H1 (cell line): ENCODE measurements around the gene AFF2. TPM values are rescaled to one million over a fixed set of nuclear protein-coding genes. Genes with fewer than 3 reads are reported as not detected.

Experiments used
- BACH1 ChIP-seq: IDR thresholded peaks from 2 replicates; pipeline ENCODE4 v1.6.1; 2012; ENCODE audit warnings: low read length, improper control_type of control experiment
- CREB1 ChIP-seq: IDR thresholded peaks from 2 replicates; pipeline ENCODE4 v1.6.1; 2012; ENCODE audit warnings: inconsistent platforms
- NRF1 ChIP-seq: IDR thresholded peaks from 2 replicates; pipeline ENCODE4 v1.6.1; 2011; ENCODE audit warnings: mild to moderate bottlenecking, low read depth, low read length, improper control_type of control experiment
- POU5F1 ChIP-seq: IDR thresholded peaks from 2 replicates; pipeline ENCODE4 v1.6.1; 2011; ENCODE audit warnings: low read depth, mild to moderate bottlenecking, low read length, moderate library complexity
- RFX5 ChIP-seq: IDR thresholded peaks from 2 replicates; pipeline ENCODE4 v1.6.1; 2011; ENCODE audit warnings: low read depth, low read length, improper control_type of control experiment, borderline replicate concordance
- polyA plus RNA-seq, 7 experiments: library from polyadenylated mRNA; depleted of rRNA in 3 of 7; stranded (reverse) in 5 of 7; unstranded in 2 of 7; fragments of >200 nt in 5 of 7; fragments of 200-250 nt in 2 of 7; gene quantifications; 1 replicate in 5 of 7; 2 replicates in 1 of 7; 4 replicates in 1 of 7; pipeline versions ENCODE4 v1.2.1 to v1.2.3, GENCODE V29; 2011 to 2013; ENCODE audit warnings: missing spikeins in 2 of 7, mixed read lengths in 2 of 7
- total RNA-seq: library from RNA; stranded (reverse); fragmentation: NEBNext Ultra II Directional; extraction: Animal tissue kit (Norgen Biotek cat#: 25700); gene quantifications from 2 replicates; pipeline ENCODE4 v1.2.1, GENCODE V29; 2021

The AFF2 gene
- total and polyA plus RNA-seq, 2 of the 8 experiments (the other 6 are each of a cell fraction or from before 2014, with no cell fraction given), result 2.0 to 7.3 TPM

DNA sequence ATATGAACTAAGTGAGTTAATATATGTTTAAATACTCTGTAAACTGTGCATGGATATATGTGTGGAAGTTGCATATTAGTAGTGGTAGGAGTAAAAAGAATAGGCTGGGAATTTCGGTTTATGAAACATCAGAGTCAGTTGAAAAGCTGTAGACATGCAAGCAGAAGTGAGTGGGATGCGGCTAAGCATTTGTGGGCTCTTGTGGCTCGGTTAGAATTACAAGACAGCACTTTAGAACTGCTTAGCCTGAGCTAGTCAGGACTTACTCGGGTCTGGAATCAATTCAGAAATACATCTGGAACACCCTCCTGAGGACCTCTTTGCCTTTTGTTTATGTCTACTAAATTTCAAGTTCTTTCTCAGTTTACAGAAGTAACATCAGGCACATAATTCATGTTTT lies 93.6 kb downstream of the AFF2 start (continued):
- TF ChIP-seq CREB1, result no peak
- TF ChIP-seq RFX5, result no peak
- TF ChIP-seq POU5F1, result no peak
- TF ChIP-seq NRF1, result no peak
- TF ChIP-seq BACH1, result no peak
